Measurements from ENCODE around the gene ACCSL.

ACCSL gene

GRCh38 chr11:44047931-44048431 is at the start of gene ACCSL:
ACCSL (plus strand) TSS chr11:44047981; CDS start chr11:44048037, 56 bp downstream.
- ATAC-seq = no peak
- TF ChIP-seq ZFP3 (CRISPR knock-in tag; IDR thresholded peaks at IDR 0.05) (no peak), CREB5 (CRISPR knock-in tag; IDR thresholded peaks at IDR 0.05; ENCODE audit: low read depth) (no peak), POU6F1 (CRISPR knock-in tag; IDR thresholded peaks at IDR 0.05; ENCODE audit: borderline replicate concordance, low read depth) (no peak), OSR1 (CRISPR knock-in tag; IDR thresholded peaks at IDR 0.05) (no peak), ZC3H10 (CRISPR knock-in tag; IDR thresholded peaks at IDR 0.05) (no peak), RARB (CRISPR knock-in tag; IDR thresholded peaks at IDR 0.05) (no peak), GLIS3 (CRISPR knock-in tag; IDR thresholded peaks at IDR 0.05) (no peak), ESRRG (CRISPR knock-in tag; IDR thresholded peaks at IDR 0.05) (no peak), ISL1 (CRISPR knock-in tag; IDR thresholded peaks at IDR 0.05) (no peak), ZNF565 (CRISPR knock-in tag; conservative IDR thresholded peaks at IDR 0.05; ENCODE audit: low read depth) (no peak), ZFP30 (CRISPR knock-in tag; IDR thresholded peaks at IDR 0.05) (no peak), ARNTL (CRISPR knock-in tag; IDR thresholded peaks at IDR 0.05; ENCODE audit: borderline replicate concordance, low read depth) (no peak)
- TF ChIP-seq, protein P1, sequence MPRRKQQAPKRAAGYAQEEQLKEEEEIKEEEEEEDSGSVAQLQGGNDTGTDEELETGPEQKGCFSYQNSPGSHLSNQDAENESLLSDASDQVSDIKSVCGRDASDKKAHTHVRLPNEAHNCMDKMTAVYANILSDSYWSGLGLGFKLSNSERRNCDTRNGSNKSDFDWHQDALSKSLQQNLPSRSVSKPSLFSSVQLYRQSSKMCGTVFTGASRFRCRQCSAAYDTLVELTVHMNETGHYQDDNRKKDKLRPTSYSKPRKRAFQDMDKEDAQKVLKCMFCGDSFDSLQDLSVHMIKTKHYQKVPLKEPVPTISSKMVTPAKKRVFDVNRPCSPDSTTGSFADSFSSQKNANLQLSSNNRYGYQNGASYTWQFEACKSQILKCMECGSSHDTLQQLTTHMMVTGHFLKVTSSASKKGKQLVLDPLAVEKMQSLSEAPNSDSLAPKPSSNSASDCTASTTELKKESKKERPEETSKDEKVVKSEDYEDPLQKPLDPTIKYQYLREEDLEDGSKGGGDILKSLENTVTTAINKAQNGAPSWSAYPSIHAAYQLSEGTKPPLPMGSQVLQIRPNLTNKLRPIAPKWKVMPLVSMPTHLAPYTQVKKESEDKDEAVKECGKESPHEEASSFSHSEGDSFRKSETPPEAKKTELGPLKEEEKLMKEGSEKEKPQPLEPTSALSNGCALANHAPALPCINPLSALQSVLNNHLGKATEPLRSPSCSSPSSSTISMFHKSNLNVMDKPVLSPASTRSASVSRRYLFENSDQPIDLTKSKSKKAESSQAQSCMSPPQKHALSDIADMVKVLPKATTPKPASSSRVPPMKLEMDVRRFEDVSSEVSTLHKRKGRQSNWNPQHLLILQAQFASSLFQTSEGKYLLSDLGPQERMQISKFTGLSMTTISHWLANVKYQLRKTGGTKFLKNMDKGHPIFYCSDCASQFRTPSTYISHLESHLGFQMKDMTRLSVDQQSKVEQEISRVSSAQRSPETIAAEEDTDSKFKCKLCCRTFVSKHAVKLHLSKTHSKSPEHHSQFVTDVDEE (CRISPR knock-in tag; IDR thresholded peaks at IDR 0.05) = no peak

- no peak for TF ChIP-seq CSDC2 (CRISPR knock-in tag; IDR thresholded peaks at IDR 0.05)
- no peak for TF ChIP-seq ZFP30 (CRISPR knock-in tag; IDR thresholded peaks at IDR 0.05)
- no peak for TF ChIP-seq ARNTL (CRISPR knock-in tag; IDR thresholded peaks at IDR 0.05; ENCODE audit: borderline replicate concordance, low read depth)
- TF ChIP-seq, protein P2, sequence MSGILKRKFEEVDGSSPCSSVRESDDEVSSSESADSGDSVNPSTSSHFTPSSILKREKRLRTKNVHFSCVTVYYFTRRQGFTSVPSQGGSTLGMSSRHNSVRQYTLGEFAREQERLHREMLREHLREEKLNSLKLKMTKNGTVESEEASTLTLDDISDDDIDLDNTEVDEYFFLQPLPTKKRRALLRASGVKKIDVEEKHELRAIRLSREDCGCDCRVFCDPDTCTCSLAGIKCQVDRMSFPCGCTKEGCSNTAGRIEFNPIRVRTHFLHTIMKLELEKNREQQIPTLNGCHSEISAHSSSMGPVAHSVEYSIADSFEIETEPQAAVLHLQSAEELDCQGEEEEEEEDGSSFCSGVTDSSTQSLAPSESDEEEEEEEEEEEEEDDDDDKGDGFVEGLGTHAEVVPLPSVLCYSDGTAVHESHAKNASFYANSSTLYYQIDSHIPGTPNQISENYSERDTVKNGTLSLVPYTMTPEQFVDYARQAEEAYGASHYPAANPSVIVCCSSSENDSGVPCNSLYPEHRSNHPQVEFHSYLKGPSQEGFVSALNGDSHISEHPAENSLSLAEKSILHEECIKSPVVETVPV (CRISPR knock-in tag; IDR thresholded peaks at IDR 0.05) = no peak
- ATAC-seq = no peak
Measured at GRCh38 chr11:43998308-43998707, 49.5 kb upstream of the ACCSL start.

GRCh38 chr11:44000731-44001130 is 47.0 kb upstream of the ACCSL start:
- no peak for ATAC-seq

More at GRCh38 chr11:44000731-44001130, 47.0 kb upstream of the ACCSL start:
- TF ChIP-seq CREB5 (CRISPR knock-in tag; IDR thresholded peaks at IDR 0.05; ENCODE audit: low read depth) (no peak), SNAI2 (CRISPR knock-in tag; IDR thresholded peaks at IDR 0.05) (no peak), ARNTL (CRISPR knock-in tag; IDR thresholded peaks at IDR 0.05; ENCODE audit: borderline replicate concordance, low read depth) (no peak), OSR1 (CRISPR knock-in tag; IDR thresholded peaks at IDR 0.05) (no peak), ZNF70 (CRISPR knock-in tag; IDR thresholded peaks at IDR 0.05) (no peak), ZNF8 (CRISPR knock-in tag; IDR thresholded peaks at IDR 0.05) (no peak), GLIS3 (CRISPR knock-in tag; IDR thresholded peaks at IDR 0.05) (no peak), TCF4 (CRISPR knock-in tag; IDR thresholded peaks at IDR 0.05; ENCODE audit: borderline replicate concordance) (no peak), CSDC2 (CRISPR knock-in tag; IDR thresholded peaks at IDR 0.05) (no peak), ZFP30 (CRISPR knock-in tag; IDR thresholded peaks at IDR 0.05) (no peak), ZC3H10 (CRISPR knock-in tag; IDR thresholded peaks at IDR 0.05) (no peak), ISL1 (CRISPR knock-in tag; IDR thresholded peaks at IDR 0.05) (no peak), BACH2 (CRISPR knock-in tag; IDR thresholded peaks at IDR 0.05; ENCODE audit: borderline replicate concordance) (no peak)
- TF ChIP-seq, protein P3, sequence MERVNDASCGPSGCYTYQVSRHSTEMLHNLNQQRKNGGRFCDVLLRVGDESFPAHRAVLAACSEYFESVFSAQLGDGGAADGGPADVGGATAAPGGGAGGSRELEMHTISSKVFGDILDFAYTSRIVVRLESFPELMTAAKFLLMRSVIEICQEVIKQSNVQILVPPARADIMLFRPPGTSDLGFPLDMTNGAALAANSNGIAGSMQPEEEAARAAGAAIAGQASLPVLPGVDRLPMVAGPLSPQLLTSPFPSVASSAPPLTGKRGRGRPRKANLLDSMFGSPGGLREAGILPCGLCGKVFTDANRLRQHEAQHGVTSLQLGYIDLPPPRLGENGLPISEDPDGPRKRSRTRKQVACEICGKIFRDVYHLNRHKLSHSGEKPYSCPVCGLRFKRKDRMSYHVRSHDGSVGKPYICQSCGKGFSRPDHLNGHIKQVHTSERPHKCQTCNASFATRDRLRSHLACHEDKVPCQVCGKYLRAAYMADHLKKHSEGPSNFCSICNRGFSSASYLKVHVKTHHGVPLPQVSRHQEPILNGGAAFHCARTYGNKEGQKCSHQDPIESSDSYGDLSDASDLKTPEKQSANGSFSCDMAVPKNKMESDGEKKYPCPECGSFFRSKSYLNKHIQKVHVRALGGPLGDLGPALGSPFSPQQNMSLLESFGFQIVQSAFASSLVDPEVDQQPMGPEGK (CRISPR knock-in tag; IDR thresholded peaks at IDR 0.05; ENCODE audit: borderline replicate concordance) = no peak
